Uterus (tissue), 2 donors: ENCODE data around the gene RIPPLY3.

Source experiments
- POLR2A ChIP-seq, 2 donors: fragments of 450-650 bp; IDR thresholded peaks; one replicate each; pipeline ENCODE4 v1.6.1; 2016; ENCODE audit warnings: antibody characterized with exemption in 2 of 2, mild to moderate bottlenecking in 1 of 2, moderate library complexity in 1 of 2
- TF ChIP-seq, protein P1 (sequence below), 4 experiments: fragments of 200-600 bp in 2 of 4; fragments of 450-650 bp in 2 of 4; sonication (generic) in 2 of 4; IDR thresholded peaks; one replicate each; pipeline ENCODE4 v1.5.1; 2016 to 2019; ENCODE audit warnings: antibody characterized with exemption in 4 of 4, mild to moderate bottlenecking in 2 of 4, moderate library complexity in 1 of 4

DNA sequence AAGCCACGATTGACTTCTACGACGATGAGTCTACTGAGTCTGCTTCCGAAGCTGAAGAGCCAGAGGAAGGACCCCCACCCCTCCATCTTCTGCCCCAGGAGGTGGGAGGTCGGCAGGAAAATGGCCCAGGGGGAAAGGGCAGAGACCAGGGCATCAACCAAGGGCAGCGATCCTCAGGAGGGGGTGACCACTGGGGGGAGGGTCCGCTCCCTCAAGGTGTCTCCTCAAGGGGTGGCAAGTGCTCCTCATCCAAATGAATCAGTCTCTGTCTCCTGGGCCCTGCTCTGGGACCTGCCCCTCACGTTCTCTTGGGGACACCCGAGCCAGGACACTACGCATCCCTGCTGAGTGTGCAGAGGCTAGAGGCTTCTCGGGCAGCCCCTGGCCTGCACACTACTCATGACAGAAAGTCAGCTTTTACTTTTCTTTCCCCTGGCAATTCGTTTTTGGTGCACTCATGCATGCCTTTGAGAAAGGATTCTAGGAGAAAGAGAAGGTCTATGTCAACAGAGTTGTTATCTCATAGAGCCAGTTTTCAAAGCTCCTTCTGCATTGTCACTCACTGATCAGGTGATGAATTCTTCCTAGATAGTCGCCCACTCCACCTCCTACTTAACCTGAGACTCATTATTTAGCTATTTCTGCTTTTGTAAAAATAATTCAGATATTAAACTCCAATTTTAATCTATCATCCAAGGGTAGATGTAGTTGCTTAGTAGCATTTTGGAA, 11.6 kb downstream of the RIPPLY3 start:
- TF ChIP-seq, protein P1, sequence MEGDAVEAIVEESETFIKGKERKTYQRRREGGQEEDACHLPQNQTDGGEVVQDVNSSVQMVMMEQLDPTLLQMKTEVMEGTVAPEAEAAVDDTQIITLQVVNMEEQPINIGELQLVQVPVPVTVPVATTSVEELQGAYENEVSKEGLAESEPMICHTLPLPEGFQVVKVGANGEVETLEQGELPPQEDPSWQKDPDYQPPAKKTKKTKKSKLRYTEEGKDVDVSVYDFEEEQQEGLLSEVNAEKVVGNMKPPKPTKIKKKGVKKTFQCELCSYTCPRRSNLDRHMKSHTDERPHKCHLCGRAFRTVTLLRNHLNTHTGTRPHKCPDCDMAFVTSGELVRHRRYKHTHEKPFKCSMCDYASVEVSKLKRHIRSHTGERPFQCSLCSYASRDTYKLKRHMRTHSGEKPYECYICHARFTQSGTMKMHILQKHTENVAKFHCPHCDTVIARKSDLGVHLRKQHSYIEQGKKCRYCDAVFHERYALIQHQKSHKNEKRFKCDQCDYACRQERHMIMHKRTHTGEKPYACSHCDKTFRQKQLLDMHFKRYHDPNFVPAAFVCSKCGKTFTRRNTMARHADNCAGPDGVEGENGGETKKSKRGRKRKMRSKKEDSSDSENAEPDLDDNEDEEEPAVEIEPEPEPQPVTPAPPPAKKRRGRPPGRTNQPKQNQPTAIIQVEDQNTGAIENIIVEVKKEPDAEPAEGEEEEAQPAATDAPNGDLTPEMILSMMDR (IDR thresholded peaks at IDR 0.05) = no peak
- no peak for TF ChIP-seq POLR2A (IDR thresholded peaks at IDR 0.05)
